Sigmoid colon (tissue), 7 donors: ENCODE results near the gene SPEM3. TPM values are rescaled to one million over a fixed set of nuclear protein-coding genes. Genes with fewer than 3 reads are reported as not detected.

ENCODE experiments used
- DNase-seq: peaks from one replicate; pipeline ENCODE4 v3.0.0-alpha.2; 2019
- H3K27ac ChIP-seq, 4 donors: fragments of 200-600 bp; sonication (generic); one replicate each; pipeline ENCODE4 v1.5.1; 2016 to 2019; ENCODE audit warnings: mild to moderate bottlenecking in 1 of 4
- H3K27me3 ChIP-seq, 3 donors: fragments of 200-600 bp; sonication (generic); one replicate each; pipeline ENCODE4 v1.5.1; 2019; ENCODE audit warnings: mild to moderate bottlenecking in 1 of 3
- H3K36me3 ChIP-seq, 4 donors: fragments of 200-600 bp; sonication (generic); one replicate each; pipeline ENCODE4 v1.5.1; 2016 to 2019
- H3K4me1 ChIP-seq, 4 donors: fragments of 200-600 bp; sonication (generic); one replicate each; pipeline ENCODE4 v1.5.1; 2017 to 2019
- H3K4me3 ChIP-seq, 4 donors: fragments of 200-600 bp; sonication (generic); one replicate each; pipeline ENCODE4 v1.5.1; 2017 to 2019; ENCODE audit warnings: mild to moderate bottlenecking in 2 of 4, moderate library complexity in 1 of 4
- H3K9me3 ChIP-seq, 4 donors: fragments of 200-600 bp in 3 of 4; sonication (generic) in 3 of 4; one replicate each; pipeline versions ENCODE4 v1.5.1 to v1.6.1; 2013 to 2019
- CTCF ChIP-seq, 4 experiments: fragments of 450-650 bp in 3 of 4; fragments of 200-600 bp in 1 of 4; IDR thresholded peaks; one replicate each; pipeline ENCODE4 v1.5.1; 2016 to 2019; ENCODE audit warnings: antibody characterized with exemption in 4 of 4, mild to moderate bottlenecking in 3 of 4, moderate library complexity in 2 of 4
- EP300 ChIP-seq, 4 donors: sonication (generic); formaldehyde crosslinking; IDR thresholded peaks; one replicate each; pipeline ENCODE4 v1.6.1; 2017; ENCODE audit warnings: antibody characterized with exemption in 4 of 4
- POLR2A ChIP-seq, 2 donors: fragments of 450-650 bp; IDR thresholded peaks; one replicate each; pipeline ENCODE4 v1.6.1; 2016; ENCODE audit warnings: antibody characterized with exemption in 2 of 2, mild to moderate bottlenecking in 2 of 2, moderate library complexity in 2 of 2
- POLR2AphosphoS5 ChIP-seq, 4 donors: sonication (generic); formaldehyde crosslinking; IDR thresholded peaks; one replicate each; pipeline ENCODE4 v1.6.1; 2017; ENCODE audit warnings: antibody characterized with exemption in 4 of 4
- WGBS, 2 donors: extraction: QIAGEN DNeasy Blood & Tissue Kit; methylation state at CpG; one replicate each; pipeline ENCODE4 v1.1.7; 2013; 5-methylcytosine and 5-hydroxymethylcytosine counted together
- intact Hi-C: fragments of 100-400 bp; cut with DNase I; formaldehyde crosslinking; loops from one replicate; pipeline ENCODE4 v1.15.1; 2023
- polyA plus RNA-seq, 3 donors: library from polyadenylated mRNA; stranded (reverse); fragments of 200-250 nt; gene quantifications; one replicate each; pipeline ENCODE4 v1.2.3, GENCODE V29; 2013
- total RNA-seq, 4 donors: library from RNA; depleted of rRNA; stranded (reverse); fragments of >200 nt; gene quantifications; one replicate each; pipeline ENCODE4 v1.1.0, GENCODE V29; 2016
- donor health status: healthy with polysubstance abuse.
- donor health status: Bipolar disorder and iron deficiency.
- donor health status: healthy.

Gene SPEM3
- total and polyA plus RNA-seq, 7 donors: not detected

DNA sequence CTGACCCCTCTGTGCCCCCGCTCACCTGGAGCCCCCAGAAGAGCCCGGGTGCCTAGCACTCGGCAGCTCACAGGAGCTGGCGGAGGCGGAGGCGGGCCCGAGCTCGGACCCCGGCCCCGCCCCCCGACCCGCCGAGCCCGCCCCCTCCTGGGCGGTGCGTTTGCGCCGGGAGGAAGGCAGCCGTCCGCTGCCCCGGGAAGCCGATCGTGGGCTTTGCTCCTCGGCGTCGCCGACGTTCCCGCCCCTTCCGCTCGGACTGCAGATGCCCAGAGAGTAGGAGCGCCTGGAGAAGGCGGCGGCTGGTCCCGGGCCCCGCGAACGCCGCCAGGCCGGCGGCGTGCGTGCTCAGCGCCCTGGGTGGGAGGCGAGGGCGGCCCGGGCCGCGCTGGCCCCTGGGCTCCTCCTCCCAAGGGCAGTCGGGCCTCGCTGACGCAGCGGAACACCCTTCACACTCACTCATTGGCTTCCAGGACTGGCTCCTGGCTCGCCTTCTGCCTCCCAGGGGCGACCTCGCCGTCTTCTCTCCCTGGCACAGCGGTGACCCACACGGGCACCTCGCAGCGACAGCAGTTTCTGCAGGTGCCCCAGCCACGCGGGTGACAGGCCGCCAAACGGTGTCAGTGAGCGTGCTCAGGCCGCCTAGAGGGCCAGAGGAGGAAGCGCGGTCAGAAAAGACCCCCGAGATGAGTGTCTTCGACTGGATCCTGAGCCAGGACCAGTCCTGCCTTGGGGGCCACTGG is 34.0 kb upstream of the SPEM3 start, which contains the start of gene PLSCR3:
Gene PLSCR3 (minus strand): TSS at position 74 of the 740 bp plus-strand sequence. CDS start 415 bp downstream, outside the sequence.
- intact Hi-C loops: loop anchor here (2.0 kb wide), 1 partner anchor 38 kb away; no protein-coding TSS in a partner anchor
- 0 to 1% methylated on average over 71 of the region's 71 CpGs for WGBS, 2 donors
- TF ChIP-seq POLR2AphosphoS5 (IDR thresholded peaks at IDR 0.05) (peak; percentile 95 to 98 (median 96)), CTCF (IDR thresholded peaks at IDR 0.05) (peak in 3 of 4 experiments; percentile 10 to 56 (median 51)), EP300 (IDR thresholded peaks at IDR 0.05) (no peak), POLR2A (IDR thresholded peaks at IDR 0.05) (peak in 1 of 2 donors; percentile 61)
- H3K9me3 ChIP-seq: no peaks in the 10 kb centered on the region
- H3K27ac ChIP-seq: peak within 1 kb of the TSS; percentile 89 to 93 (median 90)
- H3K27me3 ChIP-seq: no peaks in the 10 kb centered on the region
- peak within 1 kb of the TSS; percentile 68 to 79 (median 70) for H3K4me3 ChIP-seq
- peaks cover 0 to 25% (median 19%) of the 10 kb centered on the region in 4 donors for H3K4me1 ChIP-seq
- peak; percentile 93 for DNase-seq
- H3K36me3 ChIP-seq: peaks cover 0 to 22% (median 5%) of the 10 kb centered on the region in 4 donors

GRCh38 chr17:7396147-7396546 is 32.5 kb upstream of the SPEM3 start:
- DNase-seq: no peak
- peaks cover 0 to 33% (median 19%) of the 10 kb centered on the region in 4 donors for H3K4me1 ChIP-seq
- no peak overlapping the region for H3K4me3 ChIP-seq
- no peak overlapping the region for H3K27ac ChIP-seq
- no peaks in the 10 kb centered on the region for H3K27me3 ChIP-seq
- peaks cover 0 to 10% (median 1%) of the 10 kb centered on the region in 4 donors for H3K36me3 ChIP-seq
- TF ChIP-seq POLR2AphosphoS5 (IDR thresholded peaks at IDR 0.05): no peak
- no peak for TF ChIP-seq EP300 (IDR thresholded peaks at IDR 0.05)
- no peak for TF ChIP-seq POLR2A (IDR thresholded peaks at IDR 0.05)
- no peak for TF ChIP-seq CTCF (IDR thresholded peaks at IDR 0.05)
- H3K9me3 ChIP-seq: no peaks in the 10 kb centered on the region
- WGBS, 2 donors: 92 to 94% methylated on average over 4 of the region's 4 CpGs
- intact Hi-C loops: no loop called here

DNA sequence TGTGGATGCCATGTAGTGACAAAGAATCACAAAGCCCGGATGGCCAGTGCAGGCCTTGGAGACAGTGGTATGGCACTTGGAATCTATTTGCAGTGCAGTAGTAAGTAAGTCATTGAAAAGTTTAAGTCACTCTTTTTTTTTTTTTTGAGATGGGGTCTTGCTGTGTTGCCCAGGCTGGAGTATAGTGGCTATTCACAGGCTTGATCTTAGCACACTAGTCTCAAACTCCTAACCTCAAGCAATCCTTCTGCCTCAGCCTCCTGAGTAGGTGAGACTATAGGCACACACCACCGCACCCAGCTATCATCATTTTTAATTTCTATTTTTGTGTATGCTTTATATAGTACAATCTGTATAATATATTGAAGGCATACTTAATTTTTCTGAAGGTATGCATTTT is 30.0 kb upstream of the SPEM3 start:
- intact Hi-C loops: no loop called here
- WGBS, 2 donors: 86 to 89% methylated on average over 2 of the region's 2 CpGs
- Histone ChIP-seq H3K27ac (no peak overlapping the region), H3K4me1 (peaks cover 0 to 41% (median 24%) of the 10 kb centered on the region in 4 donors), H3K9me3 (no peaks in the 10 kb centered on the region), H3K27me3 (no peaks in the 10 kb centered on the region), H3K4me3 (no peak overlapping the region), H3K36me3 (no peaks in the 10 kb centered on the region)
- no peak for DNase-seq
- no peak for TF ChIP-seq CTCF (IDR thresholded peaks at IDR 0.05)
- no peak for TF ChIP-seq POLR2AphosphoS5 (IDR thresholded peaks at IDR 0.05)
- TF ChIP-seq EP300 (IDR thresholded peaks at IDR 0.05): no peak
- TF ChIP-seq POLR2A (IDR thresholded peaks at IDR 0.05): no peak

- intact Hi-C loops: loop anchor here (2.0 to 10.0 kb wide), 3 partner anchors 82 to 758 kb away; partner anchors contain the start of genes GABARAP, KIAA0753, POLR2A and TXNDC17
- no peak for TF ChIP-seq POLR2AphosphoS5 (IDR thresholded peaks at IDR 0.05)
- TF ChIP-seq CTCF (IDR thresholded peaks at IDR 0.05): no peak
- no peak for TF ChIP-seq POLR2A (IDR thresholded peaks at IDR 0.05)
- TF ChIP-seq EP300 (IDR thresholded peaks at IDR 0.05): no peak
- WGBS, 2 donors: 4 to 12% methylated on average over 16 of the region's 16 CpGs
- H3K4me3 ChIP-seq: peak overlapping the region; percentile 65 to 93 (median 85)
- peaks cover 0 to 2% (median 0%) of the 10 kb centered on the region in 4 donors for H3K36me3 ChIP-seq
- no peaks in the 10 kb centered on the region for H3K9me3 ChIP-seq
- DNase-seq: peak; percentile 88
- H3K27me3 ChIP-seq: no peaks in the 10 kb centered on the region
- peaks cover 0 to 49% (median 34%) of the 10 kb centered on the region in 4 donors for H3K4me1 ChIP-seq
- peak overlapping the region; percentile 88 to 95 (median 92) for H3K27ac ChIP-seq
These were observed 25.5 kb upstream of the SPEM3 start for GRCh38 chr17:7403043-7403726.
